ENCODE measurements around the gene SIK1.

The SIK1 gene

GRCh38 chr21:43373362-43374227, 53.3 kb downstream of the SIK1 start:
- no peak for TF ChIP-seq CTCF (IDR thresholded peaks at IDR 0.05)

DNA sequence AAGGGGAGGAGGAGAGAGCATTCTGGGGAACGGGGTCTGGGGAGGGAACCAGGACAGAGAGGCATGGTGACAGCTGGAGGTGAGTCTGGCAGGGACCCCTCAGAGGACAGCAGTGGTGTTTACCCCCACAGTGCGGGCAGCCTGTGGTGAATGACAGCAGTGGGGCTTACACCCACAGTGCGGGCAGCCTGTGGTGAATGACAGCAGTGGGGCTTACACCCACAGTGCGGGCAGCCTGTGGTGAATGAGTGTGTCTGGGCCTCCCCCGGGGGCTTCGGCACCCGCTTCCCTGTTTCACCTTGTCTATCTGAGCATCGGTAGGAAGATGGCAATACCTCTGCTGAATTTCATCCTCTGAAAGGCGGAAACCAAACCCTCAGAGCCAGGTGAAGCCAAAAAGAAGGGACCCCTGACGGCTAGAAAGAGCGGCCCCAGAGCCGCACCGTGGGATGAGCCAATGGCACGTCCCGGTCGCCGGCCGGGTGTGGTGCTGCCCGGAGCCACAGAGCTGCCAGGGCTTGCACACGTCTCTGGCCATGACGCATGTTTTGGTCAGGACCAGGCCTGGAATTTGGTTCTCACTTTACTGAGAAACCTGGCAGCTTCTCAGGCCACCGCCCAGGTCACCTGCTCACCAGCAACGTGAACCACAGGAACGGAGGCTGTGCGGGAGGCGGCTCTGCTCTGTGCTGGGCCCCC, 54.1 kb downstream of the SIK1 start:
- no peak for TF ChIP-seq CTCF (IDR thresholded peaks at IDR 0.05)

- no peak for TF ChIP-seq CTCF (IDR thresholded peaks at IDR 0.05)
These were observed 55.1 kb downstream of the SIK1 start for GRCh38 chr21:43371786-43372185.

DNA sequence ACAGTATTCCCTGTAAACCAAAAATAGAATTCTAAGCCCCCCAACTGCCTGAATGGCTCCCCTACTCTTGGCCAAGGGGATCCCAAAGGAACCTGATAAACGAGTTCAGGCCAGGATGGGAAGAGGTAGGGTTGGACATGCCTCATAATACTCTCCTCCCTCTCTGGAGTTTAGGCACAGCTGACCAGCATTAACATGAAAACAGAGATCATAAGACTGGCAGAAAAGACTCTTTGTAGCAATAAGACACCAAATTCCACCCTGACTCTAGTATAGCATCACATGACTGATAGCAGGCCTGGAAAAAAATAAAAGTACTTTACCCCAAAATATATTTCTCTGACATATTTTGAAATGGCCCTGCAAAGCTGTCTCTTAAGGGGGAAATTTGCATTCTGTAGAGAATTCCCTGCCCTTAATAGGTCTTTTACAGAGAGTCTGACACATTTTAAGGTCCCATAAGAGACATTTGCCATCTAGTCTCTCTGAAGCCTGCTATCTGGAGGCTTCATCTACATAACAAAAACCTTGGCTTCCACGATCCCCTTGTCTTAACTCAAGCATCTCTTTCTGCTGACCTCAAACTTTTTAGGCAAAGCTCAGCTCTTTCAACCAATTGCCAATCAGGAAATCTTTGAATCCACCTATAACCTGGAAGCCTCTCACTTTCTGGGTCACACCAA, 55.9 kb downstream of the SIK1 start:
- TF ChIP-seq CTCF (IDR thresholded peaks at IDR 0.05), result no peak

DNA sequence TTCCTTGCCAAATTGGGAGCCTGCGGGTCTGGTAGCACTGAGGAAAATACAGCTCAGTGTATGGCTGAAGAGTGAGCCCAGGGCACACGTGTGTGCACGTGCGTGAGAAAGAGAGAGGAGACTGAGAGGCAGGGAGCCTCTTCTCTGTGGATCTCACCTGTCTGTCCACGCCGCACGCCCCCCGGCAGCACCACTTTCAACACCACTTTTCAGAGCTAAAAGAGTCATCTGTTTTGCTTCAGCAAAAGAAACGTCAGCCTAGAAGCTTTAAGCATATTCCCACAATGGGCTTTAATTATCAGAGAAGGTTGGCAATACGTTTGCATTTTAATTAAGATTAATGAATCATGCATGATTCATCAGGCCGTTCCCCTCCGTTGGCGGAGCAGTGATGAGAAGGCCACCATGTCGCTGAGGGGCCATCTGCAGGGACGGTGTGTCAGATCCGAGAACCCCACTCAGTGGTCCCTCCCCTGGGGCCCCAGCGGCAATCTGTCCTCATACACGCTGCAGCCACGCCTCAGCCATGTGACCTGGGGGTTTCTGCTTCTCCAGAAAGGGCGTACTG, 56.8 kb downstream of the SIK1 start:
- TF ChIP-seq CTCF (IDR thresholded peaks at IDR 0.05), result no peak

- TF ChIP-seq CTCF (IDR thresholded peaks at IDR 0.05), result no peak
These were observed 57.3 kb downstream of the SIK1 start for GRCh38 chr21:43369596-43370090.

DNA sequence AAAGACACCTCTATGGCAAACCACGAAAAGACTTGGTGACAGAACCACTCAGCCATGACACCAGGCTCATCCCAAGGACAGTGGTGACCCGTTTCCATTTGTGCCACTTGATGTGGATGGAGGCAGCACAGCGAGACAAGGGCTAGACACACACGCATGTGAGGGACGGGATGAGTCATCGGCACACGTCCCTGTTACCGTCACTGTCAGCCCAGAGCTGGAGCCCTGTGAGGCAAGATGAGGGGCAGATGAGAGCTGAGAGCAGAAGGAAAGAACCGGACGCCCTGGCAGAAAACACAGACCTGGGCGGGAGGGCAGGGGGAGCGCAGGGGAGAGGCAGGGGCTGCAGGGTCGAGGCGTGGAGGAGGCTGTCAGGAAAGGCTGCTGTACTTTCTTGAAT, 57.8 kb downstream of the SIK1 start:
- TF ChIP-seq CTCF (IDR thresholded peaks at IDR 0.05), result no peak

Measured in LNCAP (cell line).